ENCODE measurements around the gene PIERCE2. TPM values are rescaled to one million over a fixed set of nuclear protein-coding genes. Genes with fewer than 3 reads are reported as not detected.
"Not testable (repeated sequence)": the region's sequence is repeated elsewhere in the genome, so short reads cannot be mapped to it uniquely, and the experiment has no call there.

The PIERCE2 gene
- total RNA-seq, 1 donor: 3.6 TPM

- no peak overlapping the region for H2AFZ ChIP-seq (ENCODE audit: low read length)
- no peaks in the 10 kb centered on the region for H3K36me3 ChIP-seq (ENCODE audit: insufficient read depth, low read length)
- H4K20me1 ChIP-seq (ENCODE audit: insufficient read depth, low read length): no peaks in the 10 kb centered on the region
- H3K79me2 ChIP-seq (ENCODE audit: insufficient read depth, low read length): no peaks in the 10 kb centered on the region
- TF ChIP-seq CTCF (IDR thresholded peaks at IDR 0.05; ENCODE audit: extremely low read depth, low read depth, low read length): no peak
- H3K27me3 ChIP-seq (ENCODE audit: insufficient read depth, low read length): no peaks in the 10 kb centered on the region
- H3K4me3 ChIP-seq (ENCODE audit: insufficient read depth, low read length): no peak overlapping the region
- H3K4me1 ChIP-seq (ENCODE audit: insufficient read depth, low read length): no peaks in the 10 kb centered on the region
- no peak overlapping the region for H3K4me2 ChIP-seq (ENCODE audit: insufficient read depth, low read length)
- no peak overlapping the region for H3K27ac ChIP-seq (ENCODE audit: low read depth, low read length)
- no peak for DNase-seq (ENCODE audit: insufficient read length, low spot score, missing footprints)
- no peaks in the 10 kb centered on the region for H3K9me3 ChIP-seq (ENCODE audit: low read depth, low read length)
Observed at GRCh38 chr15:55420171-55420866, 12.0 kb downstream of the PIERCE2 start.

GRCh38 chr15:55422089-55422488 lies 13.8 kb downstream of the PIERCE2 start:
- no peaks in the 10 kb centered on the region for H4K20me1 ChIP-seq (ENCODE audit: insufficient read depth, low read length)
- no peak for TF ChIP-seq CTCF (IDR thresholded peaks at IDR 0.05; ENCODE audit: extremely low read depth, low read depth, low read length)
- H3K27ac ChIP-seq (ENCODE audit: low read depth, low read length): no peak overlapping the region
- no peak overlapping the region for H2AFZ ChIP-seq (ENCODE audit: low read length)
- H3K4me1 ChIP-seq (ENCODE audit: insufficient read depth, low read length): no peaks in the 10 kb centered on the region
- no peaks in the 10 kb centered on the region for H3K36me3 ChIP-seq (ENCODE audit: insufficient read depth, low read length)
- no peaks in the 10 kb centered on the region for H3K27me3 ChIP-seq (ENCODE audit: insufficient read depth, low read length)
- no peaks in the 10 kb centered on the region for H3K79me2 ChIP-seq (ENCODE audit: insufficient read depth, low read length)
- H3K4me2 ChIP-seq (ENCODE audit: insufficient read depth, low read length): no peak overlapping the region
- DNase-seq (ENCODE audit: insufficient read length, low spot score, missing footprints): no peak
- no peak overlapping the region for H3K4me3 ChIP-seq (ENCODE audit: insufficient read depth, low read length)
- H3K9me3 ChIP-seq (ENCODE audit: low read depth, low read length): no peaks in the 10 kb centered on the region

- Histone ChIP-seq H2AFZ (ENCODE audit: low read length) (no peak overlapping the region), H3K4me1 (ENCODE audit: insufficient read depth, low read length) (no peaks in the 10 kb centered on the region), H3K27me3 (ENCODE audit: insufficient read depth, low read length) (no peaks in the 10 kb centered on the region), H3K79me2 (ENCODE audit: insufficient read depth, low read length) (no peaks in the 10 kb centered on the region), H3K4me2 (ENCODE audit: insufficient read depth, low read length) (no peak overlapping the region), H3K27ac (ENCODE audit: low read depth, low read length) (no peak overlapping the region), H3K9me3 (ENCODE audit: low read depth, low read length) (no peaks in the 10 kb centered on the region), H4K20me1 (ENCODE audit: insufficient read depth, low read length) (no peaks in the 10 kb centered on the region), H3K4me3 (ENCODE audit: insufficient read depth, low read length) (no peak overlapping the region), H3K36me3 (ENCODE audit: insufficient read depth, low read length) (no peaks in the 10 kb centered on the region)
- DNase-seq (ENCODE audit: insufficient read length, low spot score, missing footprints): peak; percentile 91
- peak; percentile 60 for TF ChIP-seq CTCF (IDR thresholded peaks at IDR 0.05; ENCODE audit: extremely low read depth, low read depth, low read length)
Observed at GRCh38 chr15:55434989-55435825, 26.9 kb downstream of the PIERCE2 start.

- not testable (repeated sequence) for H3K27me3 ChIP-seq (ENCODE audit: insufficient read depth, low read length); H4K20me1 ChIP-seq (ENCODE audit: insufficient read depth, low read length); DNase-seq (ENCODE audit: insufficient read length, low spot score, missing footprints); H2AFZ ChIP-seq (ENCODE audit: low read length); H3K27ac ChIP-seq (ENCODE audit: low read depth, low read length); H3K9me3 ChIP-seq (ENCODE audit: low read depth, low read length); H3K4me2 ChIP-seq (ENCODE audit: insufficient read depth, low read length); H3K4me3 ChIP-seq (ENCODE audit: insufficient read depth, low read length); H3K4me1 ChIP-seq (ENCODE audit: insufficient read depth, low read length); H3K36me3 ChIP-seq (ENCODE audit: insufficient read depth, low read length); H3K79me2 ChIP-seq (ENCODE audit: insufficient read depth, low read length)
Observed at GRCh38 chr15:55443141-55443540, 34.8 kb downstream of the PIERCE2 start.

DNA sequence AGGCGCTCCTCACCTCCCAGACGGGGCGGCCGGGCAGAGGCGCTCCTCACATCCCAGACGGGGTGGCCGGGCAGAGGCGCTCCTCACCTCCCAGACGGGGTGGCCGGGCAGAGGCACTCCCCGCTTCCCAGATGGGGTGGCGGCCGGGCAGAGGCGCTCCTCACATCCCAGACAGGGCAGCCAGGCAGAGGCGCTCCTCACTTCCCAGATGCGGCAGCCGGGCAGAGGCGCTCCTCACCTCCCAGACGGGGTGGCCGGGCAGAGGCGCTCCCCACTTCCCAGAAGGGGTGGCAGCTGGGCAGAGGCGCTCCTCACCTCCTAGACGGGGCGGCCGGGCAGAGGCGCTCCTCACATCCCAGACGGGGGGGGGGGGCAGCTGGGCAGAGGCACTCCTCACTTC lies 37.6 kb downstream of the PIERCE2 start:
- not testable (repeated sequence) for H3K4me3 ChIP-seq (ENCODE audit: insufficient read depth, low read length); H3K4me1 ChIP-seq (ENCODE audit: insufficient read depth, low read length); H3K27ac ChIP-seq (ENCODE audit: low read depth, low read length); H3K79me2 ChIP-seq (ENCODE audit: insufficient read depth, low read length); H3K9me3 ChIP-seq (ENCODE audit: low read depth, low read length); DNase-seq (ENCODE audit: insufficient read length, low spot score, missing footprints); H3K36me3 ChIP-seq (ENCODE audit: insufficient read depth, low read length); H3K27me3 ChIP-seq (ENCODE audit: insufficient read depth, low read length); H3K4me2 ChIP-seq (ENCODE audit: insufficient read depth, low read length); H2AFZ ChIP-seq (ENCODE audit: low read length); H4K20me1 ChIP-seq (ENCODE audit: insufficient read depth, low read length)

GRCh38 chr15:55446379-55447029 lies 38.2 kb downstream of the PIERCE2 start:
- not testable (repeated sequence) for H3K79me2 ChIP-seq (ENCODE audit: insufficient read depth, low read length); DNase-seq (ENCODE audit: insufficient read length, low spot score, missing footprints); H3K27ac ChIP-seq (ENCODE audit: low read depth, low read length); H3K36me3 ChIP-seq (ENCODE audit: insufficient read depth, low read length); H3K27me3 ChIP-seq (ENCODE audit: insufficient read depth, low read length); H4K20me1 ChIP-seq (ENCODE audit: insufficient read depth, low read length); H3K9me3 ChIP-seq (ENCODE audit: low read depth, low read length); H2AFZ ChIP-seq (ENCODE audit: low read length); H3K4me2 ChIP-seq (ENCODE audit: insufficient read depth, low read length); H3K4me1 ChIP-seq (ENCODE audit: insufficient read depth, low read length); H3K4me3 ChIP-seq (ENCODE audit: insufficient read depth, low read length)

Data from osteoblast (primary cell).